AG04449 (cell line): ENCODE measurements around the gene SOBP.

ENCODE experiments used
- CTCF ChIA-PET: fragments of 350-600 bp; formaldehyde crosslinking; extraction: SDS; loops from one replicate; lab custom pipeline; 2021; ENCODE audit warnings: antibody characterized with exemption; lab: Yijun Ruan, JAX
- POLR2A ChIA-PET: fragments of 400-600, 350-600 bp; formaldehyde crosslinking; extraction: SDS; loops from one replicate; lab custom pipeline; 2020; ENCODE audit warnings: antibody characterized with exemption, inconsistent platforms; lab: Yijun Ruan, JAX
- DNase-seq: peaks from one replicate; pipeline ENCODE4 v3.0.0-alpha.2; 2010; ENCODE audit warnings: low read depth, low spot score
- H3K4me3 ChIP-seq: 2 replicates; pipeline ENCODE4 v1.5.1; 2011; ENCODE audit warnings: low read depth, mild to moderate bottlenecking, control low read depth, low read length
- TF ChIP-seq, protein P1 (sequence below): IDR thresholded peaks from one replicate; pipeline ENCODE4 v1.5.1; 2011; ENCODE audit warnings: mild to moderate bottlenecking, moderate library complexity, low read length, control low read depth, inconsistent platforms; ENCODE audit not compliant: insufficient read depth; ENCODE audit errors: missing control alignments

SOBP gene

DNA sequence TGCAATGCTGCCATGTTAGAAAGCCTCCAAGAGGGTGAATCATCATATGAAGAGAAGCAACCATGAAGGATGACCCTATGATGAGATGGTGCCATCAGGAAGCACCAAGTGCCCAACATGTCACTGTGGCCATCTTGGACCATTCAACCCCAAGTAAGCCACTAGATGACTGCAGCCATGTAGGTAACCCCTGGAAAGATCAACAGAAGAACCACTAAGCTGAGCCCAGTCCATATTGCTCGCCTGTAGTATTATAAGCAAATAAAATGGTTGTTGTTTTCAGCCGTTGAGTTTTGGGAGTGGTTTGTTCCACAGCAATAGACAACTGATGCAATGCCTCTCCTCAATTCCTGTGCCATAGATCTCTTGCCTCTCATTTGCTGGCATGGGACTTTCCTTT, 193.3 kb downstream of the SOBP start:
- ChIA-PET CTCF (interaction anchor here (5.2 kb wide), 1 partner anchor 21 kb away, joined by 49 read pairs; no protein-coding TSS in a partner anchor), POLR2A (no interaction called here)
- TF ChIP-seq, protein P1, sequence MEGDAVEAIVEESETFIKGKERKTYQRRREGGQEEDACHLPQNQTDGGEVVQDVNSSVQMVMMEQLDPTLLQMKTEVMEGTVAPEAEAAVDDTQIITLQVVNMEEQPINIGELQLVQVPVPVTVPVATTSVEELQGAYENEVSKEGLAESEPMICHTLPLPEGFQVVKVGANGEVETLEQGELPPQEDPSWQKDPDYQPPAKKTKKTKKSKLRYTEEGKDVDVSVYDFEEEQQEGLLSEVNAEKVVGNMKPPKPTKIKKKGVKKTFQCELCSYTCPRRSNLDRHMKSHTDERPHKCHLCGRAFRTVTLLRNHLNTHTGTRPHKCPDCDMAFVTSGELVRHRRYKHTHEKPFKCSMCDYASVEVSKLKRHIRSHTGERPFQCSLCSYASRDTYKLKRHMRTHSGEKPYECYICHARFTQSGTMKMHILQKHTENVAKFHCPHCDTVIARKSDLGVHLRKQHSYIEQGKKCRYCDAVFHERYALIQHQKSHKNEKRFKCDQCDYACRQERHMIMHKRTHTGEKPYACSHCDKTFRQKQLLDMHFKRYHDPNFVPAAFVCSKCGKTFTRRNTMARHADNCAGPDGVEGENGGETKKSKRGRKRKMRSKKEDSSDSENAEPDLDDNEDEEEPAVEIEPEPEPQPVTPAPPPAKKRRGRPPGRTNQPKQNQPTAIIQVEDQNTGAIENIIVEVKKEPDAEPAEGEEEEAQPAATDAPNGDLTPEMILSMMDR = no peak
- DNase-seq = no peak
- H3K4me3 ChIP-seq = no peak overlapping the region

DNA sequence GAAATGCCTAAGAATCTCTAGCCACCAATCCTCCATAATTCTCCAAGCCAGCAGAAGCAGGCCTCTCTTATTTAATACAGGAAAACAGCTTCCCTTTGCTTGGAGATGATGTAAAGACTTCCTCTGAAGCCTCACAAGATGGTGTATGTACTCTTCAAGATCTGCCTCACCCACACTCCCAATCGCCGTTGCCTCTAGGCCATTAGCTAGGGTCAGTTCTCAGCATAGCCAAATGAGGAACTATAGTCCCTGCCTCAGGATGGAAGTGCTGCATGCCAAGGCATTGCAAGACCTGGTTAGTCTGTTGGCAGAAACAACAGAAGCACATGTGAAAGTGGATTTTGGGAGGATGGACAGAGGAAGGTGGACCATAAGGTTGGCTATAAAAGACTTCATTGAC, 195.1 kb downstream of the SOBP start:
- CTCF ChIA-PET = interaction anchor here (1.1 to 4.3 kb wide), 4 partner anchors 10 to 163 kb away, joined by 3 to 37 read pairs (median 8); no protein-coding TSS in a partner anchor
- DNase-seq = no peak
- TF ChIP-seq, protein P1 = no peak
- POLR2A ChIA-PET = no interaction called here
- H3K4me3 ChIP-seq = no peak overlapping the region

DNA sequence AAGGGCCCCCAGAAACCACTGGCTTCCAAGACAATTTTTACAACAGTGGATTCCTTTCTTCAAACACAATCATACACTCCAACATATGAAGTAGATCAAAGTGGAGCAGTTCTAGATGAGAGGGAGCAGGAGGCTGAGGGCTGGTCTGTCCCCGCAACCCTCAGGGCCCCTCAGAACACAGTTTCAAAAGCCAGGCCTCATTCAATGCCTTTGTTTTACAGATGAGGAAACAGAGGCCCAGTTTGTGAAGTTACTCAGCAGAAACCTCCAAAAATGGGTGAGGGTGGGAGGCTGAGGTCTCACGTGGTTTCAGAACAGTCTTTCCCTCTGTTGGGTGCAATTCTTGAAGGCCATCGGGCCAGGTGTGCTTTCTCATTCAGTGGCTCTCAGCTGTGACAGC, 199.3 kb downstream of the SOBP start:
- no peak overlapping the region for H3K4me3 ChIP-seq
- TF ChIP-seq, protein P1 = no peak
- ChIA-PET CTCF (interaction anchor here (1.3 to 8.7 kb wide), 4 partner anchors 9 to 15 kb away, joined by 3 to 75 read pairs (median 11); no protein-coding TSS in a partner anchor), POLR2A (no interaction called here)
- DNase-seq = no peak

DNA sequence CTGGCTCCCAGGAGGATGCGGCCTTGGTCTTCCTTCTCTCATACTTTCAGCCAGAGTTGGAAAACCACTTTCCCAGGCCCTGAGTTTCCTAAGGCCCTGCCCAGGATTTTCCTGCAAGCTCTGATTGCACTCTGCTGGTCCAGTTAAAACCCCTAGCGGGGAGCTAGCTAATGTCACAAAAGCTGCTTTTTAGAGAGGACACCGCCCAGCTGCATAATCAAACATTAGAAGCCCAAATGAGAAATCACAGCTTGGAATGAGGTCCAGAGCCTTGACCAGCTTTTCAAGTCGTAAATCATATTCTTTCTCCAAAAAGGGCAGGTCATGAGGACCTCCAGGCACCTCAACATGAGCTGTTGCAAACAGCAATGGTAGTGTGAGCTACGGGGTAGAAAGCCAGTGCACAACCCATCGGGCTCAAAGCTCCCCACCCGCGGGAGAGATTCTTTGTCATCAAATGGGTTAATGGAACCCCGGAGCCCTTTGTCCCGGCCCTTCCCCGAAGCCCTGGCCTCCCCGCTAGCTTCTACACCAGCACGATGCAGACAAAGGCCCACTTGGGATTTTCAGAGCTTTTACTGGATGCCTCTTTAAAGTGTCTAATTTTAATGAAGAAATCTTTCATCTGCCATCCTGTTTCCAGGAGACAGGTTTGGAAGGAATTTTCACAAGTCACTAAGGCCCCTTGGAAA, 200.2 kb downstream of the SOBP start:
- ChIA-PET CTCF (interaction anchor here (1.0 to 8.7 kb wide), 7 partner anchors 10 to 371 kb away, joined by 3 to 75 read pairs (median 5); no protein-coding TSS in a partner anchor), POLR2A (no interaction called here)
- no peak for DNase-seq
- TF ChIP-seq, protein P1 = no peak
- no peak overlapping the region for H3K4me3 ChIP-seq

DNA sequence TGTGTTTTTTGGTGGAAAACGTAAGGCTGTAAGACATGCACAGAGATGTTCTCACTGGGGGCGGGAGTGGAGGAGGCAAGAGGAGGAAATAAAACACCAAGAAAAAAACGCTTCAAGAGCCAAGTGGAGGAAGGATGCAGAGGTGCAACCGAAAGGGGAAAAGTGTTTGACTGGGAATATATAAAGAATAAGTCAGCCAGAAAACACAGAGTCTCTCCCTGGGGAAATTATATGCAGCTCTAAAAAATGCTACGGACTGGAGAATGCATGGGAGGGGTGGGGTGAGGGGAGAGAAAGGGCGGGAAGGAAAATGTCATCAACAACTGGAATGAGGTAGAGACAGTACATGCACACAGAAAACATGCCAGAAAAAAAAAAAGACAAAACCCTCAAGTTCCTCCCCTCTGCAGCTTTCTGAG, 200.7 kb downstream of the SOBP start:
- ChIA-PET POLR2A (no interaction called here), CTCF (interaction anchor here (1.0 to 8.7 kb wide), 7 partner anchors 9 to 371 kb away, joined by 3 to 75 read pairs (median 5); no protein-coding TSS in a partner anchor)
- no peak overlapping the region for H3K4me3 ChIP-seq
- TF ChIP-seq, protein P1 = no peak
- DNase-seq = peak; percentile 54

DNA sequence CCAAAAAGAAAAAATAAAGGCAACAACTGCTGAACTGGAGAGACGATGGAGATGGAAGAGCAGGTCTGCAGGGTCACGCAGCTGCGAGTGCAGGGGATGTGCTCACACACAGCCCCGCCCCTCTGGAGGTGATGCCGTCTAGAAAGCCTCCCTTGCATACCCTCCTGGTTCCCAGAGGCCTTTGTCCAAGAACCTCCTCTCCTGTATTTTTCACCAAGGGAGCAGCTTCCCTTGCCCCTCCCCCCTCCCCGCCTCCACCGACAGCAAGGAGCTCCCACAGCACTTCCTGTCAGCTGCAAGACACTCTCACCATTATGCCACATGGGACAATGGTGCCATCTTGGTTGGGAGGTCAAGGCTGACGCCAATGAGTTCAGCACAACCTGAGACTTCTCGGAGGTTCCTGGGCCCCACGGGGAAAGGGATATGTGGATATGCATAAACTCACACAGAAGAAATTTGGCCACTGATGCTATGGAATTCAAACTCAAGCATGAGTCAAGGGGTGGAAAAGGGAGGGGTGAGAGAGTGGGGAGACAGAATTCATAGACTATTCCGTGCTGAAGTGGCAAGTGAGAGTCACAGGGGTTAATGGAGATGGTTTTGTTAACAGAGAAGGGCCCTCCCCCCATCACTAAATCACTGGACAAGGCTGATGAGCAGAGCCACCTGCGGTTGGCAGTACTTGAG, 201.3 kb downstream of the SOBP start:
- DNase-seq = peak; percentile 94
- ChIA-PET CTCF (interaction anchor here (1.0 to 8.7 kb wide), 6 partner anchors 11 to 577 kb away, joined by 3 to 75 read pairs (median 4); no protein-coding TSS in a partner anchor), POLR2A (no interaction called here)

More for the DNA sequence above, 201.3 kb downstream of the SOBP start:
- TF ChIP-seq, protein P1 = no peak
- no peak overlapping the region for H3K4me3 ChIP-seq
